Effector memory CD8-positive, alpha-beta T cell (primary cell): ENCODE measurements around the gene TNFRSF1A.
"Not testable (repeated sequence)": the region's sequence is repeated elsewhere in the genome, so short reads cannot be mapped to it uniquely, and the experiment has no call there.

Experiments
- ATAC-seq: fragments of 150-1000 bp; cut with Tn5 transposase; replicated peaks from 2 replicates; pipeline ENCODE4 v1.10.0; 2021; ENCODE audit warnings: mild to moderate bottlenecking, moderate library complexity
- DNase-seq, 3 experiments: peaks; one replicate each; pipeline ENCODE4 v3.0.0; 2021
- H3K27ac Mint-ChIP-seq, 2 donors: one replicate each; pipeline ENCODE4 v1.8.0; 2022; ENCODE audit warnings: mild to moderate bottlenecking in 2 of 2, mixed read lengths in 2 of 2, moderate library complexity in 2 of 2
- H3K27me3 Mint-ChIP-seq, 2 donors: one replicate each; pipeline ENCODE4 v1.8.0; 2022; ENCODE audit warnings: mixed read lengths in 2 of 2
- H3K36me3 Mint-ChIP-seq: one replicate; pipeline ENCODE4 v1.8.0; 2022; ENCODE audit warnings: mild to moderate bottlenecking, moderate library complexity, mixed read lengths; ENCODE audit not compliant: insufficient read depth
- H3K4me1 Mint-ChIP-seq, 2 donors: one replicate each; pipeline ENCODE4 v1.8.0; 2022; ENCODE audit warnings: low read depth in 2 of 2, mixed read lengths in 2 of 2
- H3K4me3 Mint-ChIP-seq, 2 donors: one replicate each; pipeline ENCODE4 v1.8.0; 2022; ENCODE audit warnings: mild to moderate bottlenecking in 2 of 2, mixed read lengths in 2 of 2, moderate library complexity in 2 of 2
- H3K9me3 Mint-ChIP-seq, 2 donors: one replicate each; pipeline ENCODE4 v1.8.0; 2022; ENCODE audit warnings: mixed read lengths in 2 of 2

Gene TNFRSF1A

GRCh38 chr12:6343518-6343917 lies 1.6 kb upstream of the TNFRSF1A start:
- H3K36me3 Mint-ChIP-seq, result peaks cover 10% of the 10 kb centered on the region
- H3K9me3 Mint-ChIP-seq, result no peaks in the 10 kb centered on the region
- no peak overlapping the region for H3K4me3 Mint-ChIP-seq
- H3K4me1 Mint-ChIP-seq, result peaks cover 39 to 51% of the 10 kb centered on the region in 2 donors
- no peak for DNase-seq
- H3K27ac Mint-ChIP-seq, result no peak overlapping the region
- peaks cover 0 to 9% of the 10 kb centered on the region in 2 donors for H3K27me3 Mint-ChIP-seq
- ATAC-seq, result no peak

- ATAC-seq, result no peak
- no peak for DNase-seq
- H3K27me3 Mint-ChIP-seq, result peaks cover 0 to 9% of the 10 kb centered on the region in 2 donors
- H3K36me3 Mint-ChIP-seq, result peaks cover 10% of the 10 kb centered on the region
- H3K9me3 Mint-ChIP-seq, result no peaks in the 10 kb centered on the region
- H3K27ac Mint-ChIP-seq, result no peak overlapping the region
- H3K4me3 Mint-ChIP-seq, result no peak overlapping the region
- H3K4me1 Mint-ChIP-seq, result peaks cover 39 to 47% of the 10 kb centered on the region in 2 donors
These were observed 439 bp upstream of the TNFRSF1A start for GRCh38 chr12:6342140-6342889.

GRCh38 chr12:6340745-6341416 lies 995 bp downstream of the TNFRSF1A start:
- Mint-ChIP-seq H3K36me3 (peaks cover 10% of the 10 kb centered on the region), H3K4me3 (no peak overlapping the region), H3K27me3 (no peaks in the 10 kb centered on the region), H3K9me3 (no peaks in the 10 kb centered on the region), H3K4me1 (peaks cover 40 to 45% of the 10 kb centered on the region in 2 donors), H3K27ac (no peak overlapping the region)
- no peak for DNase-seq
- ATAC-seq, result no peak

- Mint-ChIP-seq H3K9me3 (no peaks in the 10 kb centered on the region), H3K36me3 (peaks cover 16% of the 10 kb centered on the region), H3K4me3 (no peak overlapping the region), H3K27me3 (no peaks in the 10 kb centered on the region), H3K4me1 (peaks cover 40 to 45% of the 10 kb centered on the region in 2 donors), H3K27ac (no peak overlapping the region)
- no peak for DNase-seq
- ATAC-seq, result no peak
These were observed 1.7 kb downstream of the TNFRSF1A start for GRCh38 chr12:6340032-6340638.

GRCh38 chr12:6338955-6339354 lies 2.9 kb downstream of the TNFRSF1A start:
- H3K4me3 Mint-ChIP-seq, result no peak overlapping the region
- no peak overlapping the region for H3K27ac Mint-ChIP-seq
- H3K4me1 Mint-ChIP-seq, result peaks cover 49 to 52% of the 10 kb centered on the region in 2 donors
- no peak for ATAC-seq
- peaks cover 25% of the 10 kb centered on the region for H3K36me3 Mint-ChIP-seq
- DNase-seq, result no peak
- H3K27me3 Mint-ChIP-seq, result no peaks in the 10 kb centered on the region
- no peaks in the 10 kb centered on the region for H3K9me3 Mint-ChIP-seq

- Mint-ChIP-seq H3K36me3 (peaks cover 29% of the 10 kb centered on the region), H3K4me1 (peaks cover 50 to 53% of the 10 kb centered on the region in 2 donors)
- not testable (repeated sequence) for H3K9me3 Mint-ChIP-seq, H3K27ac Mint-ChIP-seq, H3K4me3 Mint-ChIP-seq, ATAC-seq, H3K27me3 Mint-ChIP-seq, DNase-seq
These were observed 3.3 kb downstream of the TNFRSF1A start for GRCh38 chr12:6338536-6338935.

- H3K36me3 Mint-ChIP-seq, result peaks cover 32% of the 10 kb centered on the region
- no peaks in the 10 kb centered on the region for H3K9me3 Mint-ChIP-seq
- ATAC-seq, result no peak
- H3K27me3 Mint-ChIP-seq, result no peaks in the 10 kb centered on the region
- no peak overlapping the region for H3K4me3 Mint-ChIP-seq
- H3K27ac Mint-ChIP-seq, result no peak overlapping the region
- peaks cover 50 to 53% of the 10 kb centered on the region in 2 donors for H3K4me1 Mint-ChIP-seq
- DNase-seq, result no peak
These were observed 3.9 kb downstream of the TNFRSF1A start for GRCh38 chr12:6337958-6338433.

GRCh38 chr12:6336889-6337853 lies 4.7 kb downstream of the TNFRSF1A start:
- Mint-ChIP-seq H3K4me3 (no peak overlapping the region), H3K27me3 (no peaks in the 10 kb centered on the region), H3K36me3 (peaks cover 39% of the 10 kb centered on the region), H3K27ac (no peak overlapping the region), H3K9me3 (no peaks in the 10 kb centered on the region), H3K4me1 (peaks cover 50 to 53% of the 10 kb centered on the region in 2 donors)
- DNase-seq, result peak; percentile 74 to 78 (median 76)
- ATAC-seq, result peak; percentile 69

GRCh38 chr12:6336079-6336888 lies 5.6 kb downstream of the TNFRSF1A start:
- Mint-ChIP-seq H3K4me1 (peaks cover 45 to 49% of the 10 kb centered on the region in 2 donors), H3K27ac (no peak overlapping the region), H3K36me3 (peaks cover 42% of the 10 kb centered on the region), H3K9me3 (no peaks in the 10 kb centered on the region), H3K4me3 (no peak overlapping the region), H3K27me3 (no peaks in the 10 kb centered on the region)
- DNase-seq, result peak; percentile 43 to 52 (median 50)
- ATAC-seq, result peak; percentile 29

GRCh38 chr12:6335451-6336078 lies 6.3 kb downstream of the TNFRSF1A start:
- Mint-ChIP-seq H3K36me3 (peaks cover 47% of the 10 kb centered on the region), H3K4me3 (no peak overlapping the region), H3K4me1 (peaks cover 45 to 49% of the 10 kb centered on the region in 2 donors), H3K27ac (no peak overlapping the region), H3K9me3 (no peaks in the 10 kb centered on the region), H3K27me3 (no peaks in the 10 kb centered on the region)
- ATAC-seq, result peak; percentile 71
- peak; percentile 78 to 82 (median 81) for DNase-seq

GRCh38 chr12:6334940-6335450 lies 6.9 kb downstream of the TNFRSF1A start:
- no peak overlapping the region for H3K27ac Mint-ChIP-seq
- no peak for ATAC-seq
- H3K9me3 Mint-ChIP-seq, result no peaks in the 10 kb centered on the region
- no peaks in the 10 kb centered on the region for H3K27me3 Mint-ChIP-seq
- H3K4me1 Mint-ChIP-seq, result peaks cover 45 to 49% of the 10 kb centered on the region in 2 donors
- no peak overlapping the region for H3K4me3 Mint-ChIP-seq
- DNase-seq, result no peak
- peaks cover 53% of the 10 kb centered on the region for H3K36me3 Mint-ChIP-seq

GRCh38 chr12:6334359-6334758 lies 7.5 kb downstream of the TNFRSF1A start:
- no peaks in the 10 kb centered on the region for H3K9me3 Mint-ChIP-seq
- H3K4me3 Mint-ChIP-seq, result no peak overlapping the region
- ATAC-seq, result no peak
- no peaks in the 10 kb centered on the region for H3K27me3 Mint-ChIP-seq
- peaks cover 45 to 49% of the 10 kb centered on the region in 2 donors for H3K4me1 Mint-ChIP-seq
- peaks cover 58% of the 10 kb centered on the region for H3K36me3 Mint-ChIP-seq
- H3K27ac Mint-ChIP-seq, result peak overlapping the region in 1 of 2 donors; percentile 88
- DNase-seq, result no peak
